Erythroblast (primary cell): ENCODE data around the gene TMEM35B.

Experiments used
- GATA1 ChIP-seq: IDR thresholded peaks from 2 replicates; pipeline ENCODE4 v1.6.1; 2011; ENCODE audit warnings: low read depth, mild to moderate bottlenecking, control low read depth, low read length, moderate library complexity
- POLR2A ChIP-seq: IDR thresholded peaks from 2 replicates; pipeline ENCODE4 v1.6.1; 2011; ENCODE audit warnings: mild to moderate bottlenecking, low read length

GRCh38 chr1:34988581-34988980, 3.4 kb upstream of the TMEM35B start:
- TF ChIP-seq POLR2A = no peak
- no peak for TF ChIP-seq GATA1
